ENCODE data around the gene LRMDA. TPM values are rescaled to one million over a fixed set of nuclear protein-coding genes. Genes with fewer than 3 reads are reported as not detected.

Gene LRMDA
- total and polyA plus RNA-seq, 2 of the 13 experiments (the other 11 are each of a cell fraction or from before 2014, with no cell fraction given) = 13.4 to 22.0 TPM

GRCh38 chr10:75404815-75405597 lies 26.4 kb upstream of the LRMDA start (continued):
- TF ChIP-seq AKNA (CRISPR knock-in tag; IDR thresholded peaks at IDR 0.05; ENCODE audit: borderline replicate concordance) = peak; percentile 84
- no peak for TF ChIP-seq DNMT3B (CRISPR knock-in tag; conservative IDR thresholded peaks at IDR 0.05)
- TF ChIP-seq ZNF292 (CRISPR knock-in tag; IDR thresholded peaks at IDR 0.05; ENCODE audit: borderline replicate concordance, low read depth) = no peak; the same call in 1 of the 2 replicates
- TF ChIP-seq ZNF205 (CRISPR knock-in tag; IDR thresholded peaks at IDR 0.05) = peak; percentile 68; the same call in 1 of the 2 replicates
- TF ChIP-seq PHF21A (CRISPR knock-in tag; IDR thresholded peaks at IDR 0.05) = peak; percentile 89
- TF ChIP-seq PRDM15 (CRISPR knock-in tag; IDR thresholded peaks at IDR 0.05) = peak; percentile 99
- TF ChIP-seq TIGD3 (CRISPR knock-in tag; IDR thresholded peaks at IDR 0.05; ENCODE audit: borderline replicate concordance) = no peak
- 0 out of 2 replicates have a peak, but pooled peaks have one; percentile 12 for TF ChIP-seq ZFP36L1 (CRISPR knock-in tag; IDR thresholded peaks at IDR 0.05)
- TF ChIP-seq PBX2 (CRISPR knock-in tag; IDR thresholded peaks at IDR 0.05) = peak; percentile 57; the same call in 1 of the 2 replicates
- peak; percentile 75; the same call in 1 of the 2 replicates for TF ChIP-seq KMT2A (CRISPR knock-in tag; IDR thresholded peaks at IDR 0.05)
- no peak for TF ChIP-seq RFX5 (IDR thresholded peaks at IDR 0.05; ENCODE audit: low read depth, low read length)
- TF ChIP-seq KAT8 (CRISPR knock-in tag; IDR thresholded peaks at IDR 0.05) = peak; percentile 36
- no peak for TF ChIP-seq ZNF766 (CRISPR knock-in tag; IDR thresholded peaks at IDR 0.05; ENCODE audit: borderline replicate concordance)
- TF ChIP-seq FOXK1 (CRISPR knock-in tag; IDR thresholded peaks at IDR 0.05; ENCODE audit: borderline replicate concordance, low read depth) = no peak
- peak; percentile 93 for TF ChIP-seq ZNF503 (CRISPR knock-in tag; IDR thresholded peaks at IDR 0.05)

Data from HepG2 (cell line).